Measurements from ENCODE around the gene TSPAN18. TPM values are rescaled to one million over a fixed set of nuclear protein-coding genes. Genes with fewer than 3 reads are reported as not detected.

Gene TSPAN18
- total RNA-seq, 1 experiment from 2014 or later, result 0.77 TPM

GRCh38 chr11:44849922-44850321, 123.2 kb downstream of the TSPAN18 start:
- H3K27ac Mint-ChIP-seq (ENCODE audit: low read depth, unreplicated experiment), result no peak overlapping the region
- TF ChIP-seq CTCF (IDR thresholded peaks at IDR 0.05; ENCODE audit: unreplicated experiment), result no peak
- no peaks in the 10 kb centered on the region for H3K36me3 Mint-ChIP-seq (ENCODE audit: insufficient read depth, unreplicated experiment)
- H3K4me1 Mint-ChIP-seq (ENCODE audit: insufficient read depth, unreplicated experiment), result no peaks in the 10 kb centered on the region
- BruUV-seq (replicated peaks), result no TSS peak
- H3K4me3 Mint-ChIP-seq (ENCODE audit: unreplicated experiment), result no peak overlapping the region
- DNase-seq (ENCODE audit: unreplicated experiment), result no peak
- ChIA-PET POLR2A (no interaction called here), CTCF (no interaction called here)
- no peaks in the 10 kb centered on the region for H3K9me3 Mint-ChIP-seq (ENCODE audit: unreplicated experiment)
- H3K27me3 Mint-ChIP-seq (ENCODE audit: insufficient read depth, unreplicated experiment), result peaks cover 16% of the 10 kb centered on the region
- intact Hi-C loops (cut with micrococcal nuclease), result no loop called here

GRCh38 chr11:44851496-44851895, 124.7 kb downstream of the TSPAN18 start:
- ChIA-PET POLR2A (no interaction called here), CTCF (no interaction called here)
- no TSS peak for BruUV-seq (replicated peaks)
- no peak for TF ChIP-seq CTCF (IDR thresholded peaks at IDR 0.05; ENCODE audit: unreplicated experiment)
- no peak overlapping the region for H3K27ac Mint-ChIP-seq (ENCODE audit: low read depth, unreplicated experiment)
- H3K27me3 Mint-ChIP-seq (ENCODE audit: insufficient read depth, unreplicated experiment), result peaks cover 8% of the 10 kb centered on the region
- H3K36me3 Mint-ChIP-seq (ENCODE audit: insufficient read depth, unreplicated experiment), result no peaks in the 10 kb centered on the region
- DNase-seq (ENCODE audit: unreplicated experiment), result no peak
- H3K4me1 Mint-ChIP-seq (ENCODE audit: insufficient read depth, unreplicated experiment), result no peaks in the 10 kb centered on the region
- H3K9me3 Mint-ChIP-seq (ENCODE audit: unreplicated experiment), result no peaks in the 10 kb centered on the region
- intact Hi-C loops (cut with micrococcal nuclease), result no loop called here
- no peak overlapping the region for H3K4me3 Mint-ChIP-seq (ENCODE audit: unreplicated experiment)

GRCh38 chr11:44852159-44852747, 125.5 kb downstream of the TSPAN18 start:
- DNase-seq (ENCODE audit: unreplicated experiment), result peak; percentile 13
- no peak overlapping the region for H3K27ac Mint-ChIP-seq (ENCODE audit: low read depth, unreplicated experiment)
- H3K9me3 Mint-ChIP-seq (ENCODE audit: unreplicated experiment), result no peaks in the 10 kb centered on the region
- ChIA-PET POLR2A (interaction anchor here (0.7 to 1.5 kb wide), 2 partner anchors 10 to 214 kb away, joined by 3 to 4 read pairs; no protein-coding TSS in a partner anchor), CTCF (interaction anchor here (0.6 to 0.7 kb wide), 2 partner anchors 240 to 920 kb away, joined by 3 to 4 read pairs; no protein-coding TSS in a partner anchor)
- H3K4me1 Mint-ChIP-seq (ENCODE audit: insufficient read depth, unreplicated experiment), result no peaks in the 10 kb centered on the region
- no TSS peak for BruUV-seq (replicated peaks)
- peaks cover 15% of the 10 kb centered on the region for H3K27me3 Mint-ChIP-seq (ENCODE audit: insufficient read depth, unreplicated experiment)
- H3K4me3 Mint-ChIP-seq (ENCODE audit: unreplicated experiment), result no peak overlapping the region
- intact Hi-C loops (cut with micrococcal nuclease), result no loop called here
- TF ChIP-seq CTCF (IDR thresholded peaks at IDR 0.05; ENCODE audit: unreplicated experiment), result no peak
- H3K36me3 Mint-ChIP-seq (ENCODE audit: insufficient read depth, unreplicated experiment), result no peaks in the 10 kb centered on the region

GRCh38 chr11:44852952-44853351, 126.2 kb downstream of the TSPAN18 start:
- CTCF ChIA-PET, result interaction anchor here (0.7 kb wide), 1 partner anchor 919 kb away, joined by 3 read pairs; no protein-coding TSS in a partner anchor
- H3K27me3 Mint-ChIP-seq (ENCODE audit: insufficient read depth, unreplicated experiment), result peaks cover 17% of the 10 kb centered on the region
- no peaks in the 10 kb centered on the region for H3K9me3 Mint-ChIP-seq (ENCODE audit: unreplicated experiment)
- intact Hi-C loops (cut with micrococcal nuclease), result no loop called here
- H3K4me3 Mint-ChIP-seq (ENCODE audit: unreplicated experiment), result no peak overlapping the region
- H3K36me3 Mint-ChIP-seq (ENCODE audit: insufficient read depth, unreplicated experiment), result no peaks in the 10 kb centered on the region
- no peaks in the 10 kb centered on the region for H3K4me1 Mint-ChIP-seq (ENCODE audit: insufficient read depth, unreplicated experiment)
- no peak for TF ChIP-seq CTCF (IDR thresholded peaks at IDR 0.05; ENCODE audit: unreplicated experiment)
- no peak for DNase-seq (ENCODE audit: unreplicated experiment)
- H3K27ac Mint-ChIP-seq (ENCODE audit: low read depth, unreplicated experiment), result no peak overlapping the region
- BruUV-seq (replicated peaks), result no TSS peak
- POLR2A ChIA-PET, result interaction anchor here (1.5 kb wide), 1 partner anchor 9 kb away, joined by 4 read pairs; no protein-coding TSS in a partner anchor

All from MCF 10A (cell line).